ENCODE results near the gene WDR64. TPM values are rescaled to one million over a fixed set of nuclear protein-coding genes. Genes with fewer than 3 reads are reported as not detected.
"Not testable (repeated sequence)": the region's sequence is repeated elsewhere in the genome, so short reads cannot be mapped to it uniquely, and the experiment has no call there.

Gene WDR64
- total RNA-seq, 1 experiment from 2014 or later, result not detected

GRCh38 chr1:241678536-241678935 is 26.5 kb downstream of the WDR64 start:
- no peak for TF ChIP-seq CTCF (IDR thresholded peaks at IDR 0.05; ENCODE audit: unreplicated experiment)
- no peak overlapping the region for H3K4me3 Mint-ChIP-seq (ENCODE audit: unreplicated experiment)
- H3K9me3 Mint-ChIP-seq (ENCODE audit: unreplicated experiment), result no peaks in the 10 kb centered on the region
- H3K4me1 Mint-ChIP-seq (ENCODE audit: insufficient read depth, unreplicated experiment), result no peaks in the 10 kb centered on the region
- intact Hi-C loops (cut with micrococcal nuclease), result no loop called here
- CTCF ChIA-PET, result interaction anchor here (1.5 to 2.1 kb wide), 3 partner anchors 11 to 51 kb away, joined by 3 to 6 read pairs (median 5); no protein-coding TSS in a partner anchor
- no peak for DNase-seq (ENCODE audit: unreplicated experiment)
- no peak overlapping the region for H3K27ac Mint-ChIP-seq (ENCODE audit: low read depth, unreplicated experiment)
- no peaks in the 10 kb centered on the region for H3K36me3 Mint-ChIP-seq (ENCODE audit: insufficient read depth, unreplicated experiment)
- POLR2A ChIA-PET, result interaction anchor here (0.8 to 4.8 kb wide), 4 partner anchors 10 to 40 kb away, joined by 3 to 27 read pairs (median 8); partner anchors contain the start of genes CHML and OPN3
- H3K27me3 Mint-ChIP-seq (ENCODE audit: insufficient read depth, unreplicated experiment), result no peaks in the 10 kb centered on the region
- no TSS peak for BruUV-seq (replicated peaks)

- no TSS peak for BruUV-seq (replicated peaks)
- POLR2A ChIA-PET, result interaction anchor here (1.5 to 4.8 kb wide), 3 partner anchors 9 to 38 kb away, joined by 3 to 27 read pairs (median 13); partner anchors contain the start of genes CHML and OPN3
- H3K27ac Mint-ChIP-seq (ENCODE audit: low read depth, unreplicated experiment), result no peak overlapping the region
Observed at GRCh38 chr1:241679404-241679803, 27.3 kb downstream of the WDR64 start.

GRCh38 chr1:241679961-241680360 is 27.9 kb downstream of the WDR64 start:
- Mint-ChIP-seq H3K27ac (ENCODE audit: low read depth, unreplicated experiment) (no peak overlapping the region), H3K27me3 (ENCODE audit: insufficient read depth, unreplicated experiment) (no peaks in the 10 kb centered on the region), H3K36me3 (ENCODE audit: insufficient read depth, unreplicated experiment) (no peaks in the 10 kb centered on the region), H3K4me3 (ENCODE audit: unreplicated experiment) (no peak overlapping the region), H3K9me3 (ENCODE audit: unreplicated experiment) (no peaks in the 10 kb centered on the region), H3K4me1 (ENCODE audit: insufficient read depth, unreplicated experiment) (no peaks in the 10 kb centered on the region)
- BruUV-seq (replicated peaks), result no TSS peak
- DNase-seq (ENCODE audit: unreplicated experiment), result no peak
- ChIA-PET CTCF (interaction anchor here (0.8 to 1.7 kb wide), 6 partner anchors 12 to 191 kb away, joined by 3 to 6 read pairs (median 4); no protein-coding TSS in a partner anchor), POLR2A (interaction anchor here (1.5 to 4.8 kb wide), 3 partner anchors 8 to 39 kb away, joined by 3 to 27 read pairs (median 13); partner anchors contain the start of genes CHML and OPN3)
- intact Hi-C loops (cut with micrococcal nuclease), result no loop called here
- TF ChIP-seq CTCF (IDR thresholded peaks at IDR 0.05; ENCODE audit: unreplicated experiment), result no peak

More at GRCh38 chr1:241679404-241679803, 27.3 kb downstream of the WDR64 start:
- Mint-ChIP-seq H3K4me3 (ENCODE audit: unreplicated experiment) (no peak overlapping the region), H3K36me3 (ENCODE audit: insufficient read depth, unreplicated experiment) (no peaks in the 10 kb centered on the region), H3K27me3 (ENCODE audit: insufficient read depth, unreplicated experiment) (no peaks in the 10 kb centered on the region), H3K4me1 (ENCODE audit: insufficient read depth, unreplicated experiment) (no peaks in the 10 kb centered on the region), H3K9me3 (ENCODE audit: unreplicated experiment) (no peaks in the 10 kb centered on the region)
- TF ChIP-seq CTCF (IDR thresholded peaks at IDR 0.05; ENCODE audit: unreplicated experiment), result no peak
- CTCF ChIA-PET, result interaction anchor here (0.6 to 1.7 kb wide), 6 partner anchors 12 to 72 kb away, joined by 3 to 6 read pairs (median 4); no protein-coding TSS in a partner anchor
- DNase-seq (ENCODE audit: unreplicated experiment), result no peak
- intact Hi-C loops (cut with micrococcal nuclease), result no loop called here

GRCh38 chr1:241681861-241682448 is 29.9 kb downstream of the WDR64 start:
- H3K27me3 Mint-ChIP-seq (ENCODE audit: insufficient read depth, unreplicated experiment); intact Hi-C loops (cut with micrococcal nuclease); H3K4me1 Mint-ChIP-seq (ENCODE audit: insufficient read depth, unreplicated experiment); CTCF ChIA-PET; BruUV-seq (replicated peaks); H3K4me3 Mint-ChIP-seq (ENCODE audit: unreplicated experiment); H3K27ac Mint-ChIP-seq (ENCODE audit: low read depth, unreplicated experiment); DNase-seq (ENCODE audit: unreplicated experiment); H3K9me3 Mint-ChIP-seq (ENCODE audit: unreplicated experiment); H3K36me3 Mint-ChIP-seq (ENCODE audit: insufficient read depth, unreplicated experiment): not testable (repeated sequence)
- POLR2A ChIA-PET, result interaction anchor here (0.7 to 2.9 kb wide), 5 partner anchors 10 to 99 kb away, joined by 3 to 13 read pairs (median 3); partner anchors contain the start of genes CHML and OPN3
